ENCODE measurements around the gene SH3PXD2A.

GRCh38 chr10:103641326-103641725 is 214.1 kb downstream of the SH3PXD2A start:
- TF ChIP-seq POLR2A (IDR thresholded peaks at IDR 0.05; ENCODE audit: low read length): no peak
- TF ChIP-seq GATA1 (IDR thresholded peaks at IDR 0.05; ENCODE audit: low read depth, low read length): no peak
